Thymus (tissue), 11 donors: Measurements from ENCODE around the gene SNUPN. TPM values are rescaled to one million over a fixed set of nuclear protein-coding genes. Genes with fewer than 3 reads are reported as not detected.
"Not testable (repeated sequence)": the region's sequence is repeated elsewhere in the genome, so short reads cannot be mapped to it uniquely, and the experiment has no call there.

Experiments used
- DNase-seq, 9 donors: peaks; one replicate each; pipeline ENCODE4 v3.0.0-alpha.2; 2013; ENCODE audit warnings: low spot score in 9 of 9, low read depth in 6 of 9, missing footprints in 1 of 9
- H3K27ac ChIP-seq, 2 donors: one replicate each; pipeline ENCODE4 v1.5.1; 2013; ENCODE audit warnings: control low read depth in 1 of 2, low read depth in 1 of 2, low read length in 1 of 2, mild to moderate bottlenecking in 1 of 2, moderate library complexity in 1 of 2
- H3K27me3 ChIP-seq, 2 donors: one replicate each; pipeline ENCODE4 v1.5.1; 2013; ENCODE audit warnings: low read length in 1 of 2; ENCODE audit not compliant: control insufficient read depth in 2 of 2, insufficient read depth in 1 of 2
- H3K36me3 ChIP-seq, 2 donors: one replicate each; pipeline ENCODE4 v1.5.1; 2013; ENCODE audit warnings: low read length in 1 of 2, mild to moderate bottlenecking in 1 of 2, moderate library complexity in 1 of 2; ENCODE audit not compliant: control insufficient read depth in 2 of 2, insufficient read depth in 2 of 2
- H3K4me1 ChIP-seq, 2 donors: one replicate each; pipeline ENCODE4 v1.5.1; 2013; ENCODE audit warnings: low read length in 2 of 2; ENCODE audit not compliant: control insufficient read depth in 2 of 2, insufficient read depth in 2 of 2
- H3K4me3 ChIP-seq, 2 donors: one replicate each; pipeline ENCODE4 v1.5.1; 2013; ENCODE audit warnings: low read length in 2 of 2, control low read depth in 1 of 2, mild to moderate bottlenecking in 1 of 2
- H3K9me3 ChIP-seq, 2 donors: one replicate each; pipeline ENCODE4 v1.5.1; 2013; ENCODE audit warnings: low read length in 1 of 2, mild to moderate bottlenecking in 1 of 2; ENCODE audit not compliant: control insufficient read depth in 2 of 2, insufficient read depth in 1 of 2
- WGBS: extraction: QIAGEN DNeasy Blood & Tissue Kit; methylation state at CpG from one replicate; pipeline ENCODE4 v1.1.7; 2013; 5-methylcytosine and 5-hydroxymethylcytosine counted together
- polyA plus RNA-seq: library from polyadenylated mRNA; stranded (reverse); fragments of 200-250 nt; gene quantifications from one replicate; pipeline ENCODE4 v1.2.3, GENCODE V29; 2013
- total RNA-seq: library from RNA; stranded (reverse); fragments of 120-200 nt; gene quantifications from one replicate; pipeline ENCODE4 v1.2.4, GENCODE V29; 2013
- donor health status: healthy.

The SNUPN gene
- total and polyA plus RNA-seq, 2 donors = 22.2 to 26.7 TPM

DNA sequence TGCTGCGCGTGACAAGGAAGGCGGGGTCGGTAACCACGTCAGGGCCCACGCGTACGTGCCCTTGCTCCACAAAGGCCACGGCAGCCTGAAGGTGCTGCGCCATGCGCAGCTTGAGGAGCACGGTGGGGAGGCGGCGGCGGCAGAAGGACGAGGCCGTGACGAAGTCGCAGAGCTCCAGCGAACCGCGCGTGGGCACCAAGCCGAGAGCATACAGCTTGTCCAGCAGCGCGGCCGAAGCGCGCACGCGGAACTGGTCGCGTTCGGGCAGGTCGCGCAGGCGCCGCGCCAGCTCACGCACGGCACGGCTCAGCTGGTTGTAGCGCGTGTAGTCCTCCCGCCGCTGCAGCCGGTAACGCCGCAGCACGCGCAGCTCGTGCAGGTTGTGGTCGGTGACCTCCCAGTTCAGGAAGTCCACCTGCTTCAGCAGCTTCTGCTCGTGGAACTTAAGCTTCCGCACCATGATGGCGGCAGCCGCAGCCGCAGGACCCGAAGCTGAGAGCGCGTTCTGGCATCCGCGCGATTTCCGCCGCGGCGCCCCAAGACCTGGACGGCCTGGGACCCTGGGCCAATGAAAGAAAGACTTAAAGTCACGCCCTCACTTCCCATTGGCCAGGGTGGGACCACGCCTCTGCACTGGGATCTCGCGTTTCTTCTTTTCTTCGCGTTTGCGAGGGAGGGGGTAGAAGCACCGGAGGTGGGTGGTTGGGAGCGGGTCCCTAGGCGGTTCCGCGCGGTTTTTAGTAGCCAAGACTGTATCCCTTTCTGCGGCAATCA lies 14.4 kb upstream of the SNUPN start, which contains the start of gene IMP3:
IMP3 (minus strand) TSS at position 516 of the 774 bp plus-strand sequence; CDS start at position 460, 56 bp downstream.
- peaks cover 0 to 4% of the 10 kb centered on the region in 2 donors for H3K27me3 ChIP-seq
- H3K36me3 ChIP-seq = peaks cover 0 to 13% of the 10 kb centered on the region in 2 donors
- H3K9me3 ChIP-seq = no peaks in the 10 kb centered on the region
- peak; percentile 95 to 99 (median 97) for DNase-seq
- under 1% methylated on average over 83 of the region's 83 CpGs for WGBS
- peaks cover 23 to 26% of the 10 kb centered on the region in 2 donors for H3K4me1 ChIP-seq
- H3K4me3 ChIP-seq = peak within 1 kb of the TSS; percentile 66 to 68
- peak within 1 kb of the TSS; percentile 91 to 96 for H3K27ac ChIP-seq

DNA sequence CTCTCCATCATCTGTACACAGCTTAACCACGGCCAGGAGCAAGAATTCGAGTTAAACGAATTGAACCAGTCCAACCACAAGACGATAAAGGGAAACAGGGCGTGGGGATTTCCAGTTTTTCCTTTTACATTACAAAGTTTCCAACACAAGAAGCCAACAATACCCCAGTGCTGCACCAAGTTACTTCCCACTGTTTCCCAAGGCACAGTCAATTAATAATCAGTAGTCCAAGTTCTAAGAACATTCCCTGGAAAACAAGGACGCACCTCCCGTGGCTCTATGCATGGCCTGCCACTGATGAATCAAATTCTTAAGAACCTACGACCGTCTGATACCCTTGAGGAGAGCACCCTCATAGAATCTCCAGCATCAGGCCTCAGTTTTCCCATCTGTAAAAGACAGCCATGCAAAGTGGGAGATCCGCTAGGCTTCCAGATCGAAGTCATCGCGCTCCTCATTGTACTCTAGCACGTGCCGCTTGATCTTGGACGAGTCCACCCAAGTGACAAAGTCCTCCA lies 13.7 kb upstream of the SNUPN start:
- Histone ChIP-seq H3K36me3 (peaks cover 0 to 13% of the 10 kb centered on the region in 2 donors), H3K27ac (peak overlapping the region; percentile 91 to 96), H3K4me3 (peak overlapping the region; percentile 66 to 68), H3K4me1 (peaks cover 23 to 26% of the 10 kb centered on the region in 2 donors), H3K9me3 (no peaks in the 10 kb centered on the region), H3K27me3 (peaks cover 0 to 1% of the 10 kb centered on the region in 2 donors)
- DNase-seq = no peak
- WGBS = 2% methylated on average over 16 of the region's 16 CpGs

DNA sequence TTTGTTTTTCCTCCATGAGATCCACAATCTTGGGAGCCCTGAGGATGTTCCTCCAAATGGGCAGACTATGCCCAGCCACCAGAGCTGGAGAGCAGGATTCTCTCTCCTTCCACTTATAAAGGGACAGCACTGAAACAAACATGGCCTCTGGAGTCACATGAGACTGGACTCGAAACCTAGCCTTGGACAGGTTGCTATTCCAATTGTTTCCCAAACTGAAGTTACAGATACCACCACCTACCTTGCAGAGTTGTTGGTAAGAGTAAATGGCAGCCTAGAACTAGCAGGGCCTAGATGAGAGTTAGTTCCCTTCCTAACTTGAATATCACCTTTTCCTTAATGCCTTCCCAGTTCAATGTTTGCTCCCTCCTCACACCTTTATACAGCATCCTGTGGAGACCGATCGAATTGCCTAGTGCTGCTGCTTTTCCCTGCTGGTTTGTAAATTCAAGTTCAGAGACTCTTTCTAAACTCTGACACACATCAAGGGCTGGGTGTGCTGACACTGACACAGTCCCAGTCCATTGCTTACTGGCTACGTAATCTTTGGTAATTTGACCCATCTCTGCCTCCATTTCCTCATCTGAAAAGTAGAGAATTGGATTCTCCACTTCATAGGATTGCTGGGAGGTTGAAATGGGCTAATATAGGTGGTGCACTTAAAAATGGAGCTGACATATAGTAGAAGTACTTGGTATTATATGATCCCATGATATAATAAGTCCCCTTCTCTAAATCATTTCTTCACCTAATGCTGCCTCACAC lies 11.9 kb upstream of the SNUPN start:
- H3K27me3 ChIP-seq = no peaks in the 10 kb centered on the region
- 73% methylated on average over 4 of the region's 4 CpGs for WGBS
- no peak overlapping the region for H3K27ac ChIP-seq
- H3K4me1 ChIP-seq = peaks cover 23 to 26% of the 10 kb centered on the region in 2 donors
- peaks cover 0 to 13% of the 10 kb centered on the region in 2 donors for H3K36me3 ChIP-seq
- DNase-seq = no peak
- H3K9me3 ChIP-seq = no peaks in the 10 kb centered on the region
- H3K4me3 ChIP-seq = no peak overlapping the region

DNA sequence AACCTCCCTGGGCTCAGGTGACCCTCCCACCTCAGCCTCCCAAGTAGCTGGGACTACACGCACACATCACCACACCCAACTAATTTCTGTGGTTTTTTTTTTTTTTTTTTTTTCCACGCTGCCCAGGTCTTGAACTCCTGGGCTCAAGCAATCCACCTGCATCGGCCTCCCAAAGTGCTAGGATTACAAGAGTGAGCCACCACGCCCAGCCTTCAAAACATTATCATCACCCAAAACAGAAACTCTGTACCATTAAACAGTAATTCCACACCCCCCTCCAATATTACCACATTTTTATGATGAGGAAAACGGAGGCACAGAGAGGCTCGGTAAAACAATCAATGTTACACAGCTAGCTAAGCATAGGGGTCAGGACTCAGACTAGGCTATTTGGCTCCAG lies 10.5 kb upstream of the SNUPN start:
- Histone ChIP-seq H3K9me3 (no peaks in the 10 kb centered on the region), H3K27me3 (no peaks in the 10 kb centered on the region), H3K4me1 (peaks cover 22 to 23% of the 10 kb centered on the region in 2 donors), H3K36me3 (peaks cover 0 to 13% of the 10 kb centered on the region in 2 donors), H3K4me3 (no peak overlapping the region), H3K27ac (no peak overlapping the region)
- DNase-seq = no peak
- 94% methylated on average over 6 of the region's 6 CpGs for WGBS

DNA sequence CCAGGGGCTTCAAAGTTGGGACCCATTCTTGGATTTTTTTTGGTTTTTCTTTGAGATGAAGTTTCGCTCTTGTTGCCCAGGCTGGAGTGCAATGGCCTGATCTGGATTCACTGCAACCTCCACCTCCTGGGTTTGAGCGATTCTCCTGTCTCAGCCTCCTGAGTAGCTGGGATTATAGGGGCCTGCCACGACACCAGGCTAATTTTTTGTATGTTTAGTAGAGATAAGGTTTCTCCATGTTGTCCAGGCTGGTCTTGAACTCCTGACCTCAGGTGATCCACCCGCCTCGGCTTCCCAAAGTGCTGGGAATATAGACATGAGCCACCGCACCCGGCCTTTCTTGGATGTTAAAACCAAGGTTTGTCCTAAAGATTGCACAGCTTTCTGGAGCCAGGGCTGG lies 8.4 kb upstream of the SNUPN start:
- not testable (repeated sequence) for H3K9me3 ChIP-seq, H3K4me3 ChIP-seq, H3K27me3 ChIP-seq, H3K27ac ChIP-seq, DNase-seq
- H3K4me1 ChIP-seq = peaks cover 12 to 16% of the 10 kb centered on the region in 2 donors
- H3K36me3 ChIP-seq = peaks cover 0 to 13% of the 10 kb centered on the region in 2 donors
- 97% methylated on average over 7 of the region's 7 CpGs for WGBS

DNA sequence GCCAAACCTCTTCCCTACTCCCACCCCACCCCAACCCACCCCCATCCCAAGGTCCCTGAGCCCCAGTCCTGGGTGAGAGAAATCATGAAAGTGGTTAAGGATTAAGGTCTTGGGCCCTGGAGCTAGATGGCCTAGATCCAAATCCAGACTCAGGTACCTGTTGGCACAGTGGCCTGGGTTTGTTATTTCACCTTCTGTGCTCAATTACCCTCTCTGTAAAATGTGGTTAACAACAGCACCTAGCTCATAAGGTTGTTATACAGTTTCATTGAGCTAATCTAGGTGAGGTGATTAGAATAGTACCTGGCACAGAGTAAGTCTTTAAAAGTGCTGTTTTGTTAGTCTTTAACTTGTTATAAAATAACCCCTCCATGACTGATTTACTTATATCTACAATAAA lies 6.4 kb upstream of the SNUPN start:
- H3K27ac ChIP-seq = no peak overlapping the region
- no peak overlapping the region for H3K4me3 ChIP-seq

DNA sequence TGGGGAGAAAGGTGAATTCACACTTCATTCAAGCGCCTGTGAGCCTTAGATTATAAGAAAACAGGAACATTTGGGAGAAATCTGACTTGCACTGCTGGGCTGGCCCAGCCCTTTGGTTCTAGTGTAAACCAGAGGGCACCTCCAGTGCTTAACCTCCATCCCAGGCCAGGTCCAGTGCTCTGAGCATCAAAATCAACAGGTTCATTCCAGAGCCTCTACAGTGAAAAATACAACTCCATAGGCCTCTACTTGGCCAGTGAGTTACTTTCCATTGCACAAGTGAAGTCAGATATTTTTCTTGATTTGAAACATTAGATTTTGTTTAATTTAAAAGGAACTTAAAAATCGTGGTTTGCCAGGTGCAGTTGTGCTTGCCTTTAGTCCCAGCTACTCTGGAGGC lies 3.0 kb downstream of the SNUPN start:
- Histone ChIP-seq H3K27me3 (no peaks in the 10 kb centered on the region), H3K4me3 (no peak overlapping the region), H3K36me3 (peaks cover 14 to 27% of the 10 kb centered on the region in 2 donors), H3K4me1 (peaks cover 10 to 33% of the 10 kb centered on the region in 2 donors), H3K27ac (peak overlapping the region; percentile 31 to 74), H3K9me3 (no peaks in the 10 kb centered on the region)
- WGBS = 56% methylated on average over 2 of the region's 2 CpGs
- no peak for DNase-seq

More for the DNA sequence above, 6.4 kb upstream of the SNUPN start:
- Histone ChIP-seq H3K4me1 (peaks cover 0 to 8% of the 10 kb centered on the region in 2 donors), H3K36me3 (no peaks in the 10 kb centered on the region), H3K9me3 (no peaks in the 10 kb centered on the region), H3K27me3 (no peaks in the 10 kb centered on the region)
- no peak for DNase-seq

DNA sequence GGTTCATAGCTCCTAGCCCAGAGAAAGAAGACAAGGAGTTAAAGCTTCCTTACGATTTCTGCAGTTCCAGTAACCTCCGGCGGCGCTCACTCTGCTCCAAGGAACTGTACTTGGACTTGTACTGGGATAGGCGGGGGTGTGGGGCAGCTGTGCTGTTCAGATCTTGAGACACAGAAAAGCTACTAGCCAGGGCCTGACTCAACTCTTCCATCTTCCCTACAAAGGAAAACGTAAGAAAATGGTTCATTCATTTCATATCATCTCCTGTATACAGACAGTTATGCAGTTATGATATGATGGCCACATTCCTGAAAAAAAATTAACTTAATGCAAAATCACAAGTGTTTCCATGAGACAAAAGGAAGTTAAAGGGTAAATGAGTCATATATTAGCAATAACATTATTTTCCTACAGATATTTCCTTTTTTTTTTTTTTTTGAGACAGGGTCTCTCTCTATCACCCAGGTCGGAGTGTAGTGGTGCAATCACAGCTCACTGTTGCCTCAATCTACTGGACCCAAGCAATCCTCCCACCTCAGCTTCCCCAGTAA lies 4.6 kb downstream of the SNUPN start:
- Histone ChIP-seq H3K27me3 (no peaks in the 10 kb centered on the region), H3K4me3 (no peak overlapping the region), H3K4me1 (peaks cover 10 to 23% of the 10 kb centered on the region in 2 donors), H3K27ac (peak overlapping the region in 1 of 2 donors; percentile 58), H3K9me3 (no peaks in the 10 kb centered on the region), H3K36me3 (peaks cover 26 to 42% of the 10 kb centered on the region in 2 donors)
- DNase-seq = no peak
- 57% methylated on average over 7 of the region's 7 CpGs for WGBS
